Stomach smooth muscle (tissue), 2 donors: Measurements from ENCODE around the gene NTRK1.
A peak's percentile ranks its signal among the peaks of the same experiment; 100 is the strongest.

ENCODE experiments used
- H3K27ac ChIP-seq: one replicate; pipeline ENCODE4 v1.7.0; 2013; ENCODE audit warnings: mild to moderate bottlenecking, low read length, inconsistent platforms
- H3K27me3 ChIP-seq, 2 donors: one replicate each; pipeline ENCODE4 v1.7.0; 2013; ENCODE audit warnings: low read length in 2 of 2; ENCODE audit not compliant: insufficient read depth in 2 of 2, control insufficient read depth in 1 of 2
- H3K36me3 ChIP-seq, 2 donors: one replicate each; pipeline ENCODE4 v1.7.0; 2013; ENCODE audit warnings: low read length in 2 of 2; ENCODE audit not compliant: control insufficient read depth in 2 of 2, insufficient read depth in 2 of 2
- H3K4me1 ChIP-seq: one replicate; pipeline ENCODE4 v1.7.0; 2013; ENCODE audit warnings: low read length; ENCODE audit not compliant: control insufficient read depth, insufficient read depth
- H3K4me3 ChIP-seq, 2 donors: one replicate each; pipeline ENCODE4 v1.7.0; 2013; ENCODE audit warnings: low read length in 2 of 2
- H3K9ac ChIP-seq, 2 donors: one replicate each; pipeline ENCODE4 v1.7.0; 2013; ENCODE audit warnings: low read length in 2 of 2, mild to moderate bottlenecking in 1 of 2
- H3K9me3 ChIP-seq, 2 donors: one replicate each; pipeline ENCODE4 v1.7.0; 2013; ENCODE audit warnings: low read length in 2 of 2; ENCODE audit not compliant: control insufficient read depth in 2 of 2
- donor health status: healthy.
- donor health status: Pancreatic carcinoma.

NTRK1 gene

GRCh38 chr1:156898971-156899664 is 38.5 kb downstream of the NTRK1 start:
- peak overlapping the region in 1 of 2 donors; percentile 15 for H3K4me3 ChIP-seq
- H3K9me3 ChIP-seq = no peaks in the 10 kb centered on the region
- no peak overlapping the region for H3K27ac ChIP-seq
- no peak overlapping the region for H3K9ac ChIP-seq
- no peaks in the 10 kb centered on the region for H3K36me3 ChIP-seq
- peaks cover 25% of the 10 kb centered on the region for H3K4me1 ChIP-seq
- H3K27me3 ChIP-seq = peaks cover 14 to 18% of the 10 kb centered on the region in 2 donors

GRCh38 chr1:156899956-156900718 is 39.5 kb downstream of the NTRK1 start:
- Histone ChIP-seq H3K4me1 (peaks cover 22% of the 10 kb centered on the region), H3K27me3 (peaks cover 4 to 8% of the 10 kb centered on the region in 2 donors), H3K9ac (no peak overlapping the region), H3K9me3 (no peaks in the 10 kb centered on the region), H3K36me3 (no peaks in the 10 kb centered on the region), H3K27ac (no peak overlapping the region), H3K4me3 (no peak overlapping the region)

- no peaks in the 10 kb centered on the region for H3K9me3 ChIP-seq
- peaks cover 19% of the 10 kb centered on the region for H3K4me1 ChIP-seq
- no peak overlapping the region for H3K9ac ChIP-seq
- H3K27ac ChIP-seq = no peak overlapping the region
- peaks cover 5 to 6% of the 10 kb centered on the region in 2 donors for H3K27me3 ChIP-seq
- H3K36me3 ChIP-seq = no peaks in the 10 kb centered on the region
- H3K4me3 ChIP-seq = no peak overlapping the region
These were observed 40.4 kb downstream of the NTRK1 start for GRCh38 chr1:156900896-156901589.

- Histone ChIP-seq H3K27ac (no peak overlapping the region), H3K9me3 (no peaks in the 10 kb centered on the region), H3K27me3 (peaks cover 6 to 9% of the 10 kb centered on the region in 2 donors), H3K4me1 (peaks cover 16% of the 10 kb centered on the region), H3K36me3 (no peaks in the 10 kb centered on the region), H3K4me3 (no peak overlapping the region), H3K9ac (no peak overlapping the region)
These were observed 40.9 kb downstream of the NTRK1 start for GRCh38 chr1:156901590-156901900.

- Histone ChIP-seq H3K36me3 (no peaks in the 10 kb centered on the region), H3K4me3 (no peak overlapping the region), H3K9me3 (no peaks in the 10 kb centered on the region), H3K27me3 (peaks cover under 1 to 9% of the 10 kb centered on the region in 2 donors), H3K27ac (no peak overlapping the region), H3K9ac (no peak overlapping the region), H3K4me1 (peaks cover 12% of the 10 kb centered on the region)
These were observed 41.6 kb downstream of the NTRK1 start for GRCh38 chr1:156901966-156902915.

- Histone ChIP-seq H3K4me1 (peaks cover 15% of the 10 kb centered on the region), H3K4me3 (no peak overlapping the region), H3K27ac (no peak overlapping the region)
These were observed 42.8 kb downstream of the NTRK1 start for GRCh38 chr1:156903328-156904091.

GRCh38 chr1:156904187-156904959 is 43.7 kb downstream of the NTRK1 start:
- Histone ChIP-seq H3K4me1 (peaks cover 20% of the 10 kb centered on the region), H3K27ac (no peak overlapping the region), H3K9me3 (no peaks in the 10 kb centered on the region), H3K27me3 (peaks cover 5 to 12% of the 10 kb centered on the region in 2 donors), H3K36me3 (no peaks in the 10 kb centered on the region), H3K4me3 (no peak overlapping the region), H3K9ac (no peak overlapping the region)

More at GRCh38 chr1:156903328-156904091, 42.8 kb downstream of the NTRK1 start:
- peaks cover 5 to 10% of the 10 kb centered on the region in 2 donors for H3K27me3 ChIP-seq
- no peaks in the 10 kb centered on the region for H3K9me3 ChIP-seq
- H3K9ac ChIP-seq = no peak overlapping the region
- no peaks in the 10 kb centered on the region for H3K36me3 ChIP-seq

- Histone ChIP-seq H3K9me3 (no peaks in the 10 kb centered on the region), H3K27me3 (peaks cover 5 to 16% of the 10 kb centered on the region in 2 donors), H3K4me3 (no peak overlapping the region), H3K9ac (no peak overlapping the region), H3K4me1 (peaks cover 17% of the 10 kb centered on the region), H3K36me3 (no peaks in the 10 kb centered on the region), H3K27ac (no peak overlapping the region)
These were observed 44.5 kb downstream of the NTRK1 start for GRCh38 chr1:156905176-156905575.

- H3K4me1 ChIP-seq = peaks cover 17% of the 10 kb centered on the region
- H3K9me3 ChIP-seq = no peaks in the 10 kb centered on the region
- no peak overlapping the region for H3K27ac ChIP-seq
- H3K4me3 ChIP-seq = no peak overlapping the region
- H3K27me3 ChIP-seq = peaks cover 9 to 18% of the 10 kb centered on the region in 2 donors
- no peaks in the 10 kb centered on the region for H3K36me3 ChIP-seq
- no peak overlapping the region for H3K9ac ChIP-seq
These were observed 45.0 kb downstream of the NTRK1 start for GRCh38 chr1:156905651-156906050.
